GM19463 (cell line): ENCODE results near the gene TRIAP1.
"Not testable (repeated sequence)": the region's sequence is repeated elsewhere in the genome, so short reads cannot be mapped to it uniquely, and the experiment has no call there.

Experiments
- ATAC-seq: cut with Tn5 transposase; IDR thresholded peaks from one replicate; pipeline ENCODE4 v1.9.1; 2021; ENCODE audit warnings: mild to moderate bottlenecking, moderate library complexity; ENCODE audit not compliant: unreplicated experiment

Gene TRIAP1

DNA sequence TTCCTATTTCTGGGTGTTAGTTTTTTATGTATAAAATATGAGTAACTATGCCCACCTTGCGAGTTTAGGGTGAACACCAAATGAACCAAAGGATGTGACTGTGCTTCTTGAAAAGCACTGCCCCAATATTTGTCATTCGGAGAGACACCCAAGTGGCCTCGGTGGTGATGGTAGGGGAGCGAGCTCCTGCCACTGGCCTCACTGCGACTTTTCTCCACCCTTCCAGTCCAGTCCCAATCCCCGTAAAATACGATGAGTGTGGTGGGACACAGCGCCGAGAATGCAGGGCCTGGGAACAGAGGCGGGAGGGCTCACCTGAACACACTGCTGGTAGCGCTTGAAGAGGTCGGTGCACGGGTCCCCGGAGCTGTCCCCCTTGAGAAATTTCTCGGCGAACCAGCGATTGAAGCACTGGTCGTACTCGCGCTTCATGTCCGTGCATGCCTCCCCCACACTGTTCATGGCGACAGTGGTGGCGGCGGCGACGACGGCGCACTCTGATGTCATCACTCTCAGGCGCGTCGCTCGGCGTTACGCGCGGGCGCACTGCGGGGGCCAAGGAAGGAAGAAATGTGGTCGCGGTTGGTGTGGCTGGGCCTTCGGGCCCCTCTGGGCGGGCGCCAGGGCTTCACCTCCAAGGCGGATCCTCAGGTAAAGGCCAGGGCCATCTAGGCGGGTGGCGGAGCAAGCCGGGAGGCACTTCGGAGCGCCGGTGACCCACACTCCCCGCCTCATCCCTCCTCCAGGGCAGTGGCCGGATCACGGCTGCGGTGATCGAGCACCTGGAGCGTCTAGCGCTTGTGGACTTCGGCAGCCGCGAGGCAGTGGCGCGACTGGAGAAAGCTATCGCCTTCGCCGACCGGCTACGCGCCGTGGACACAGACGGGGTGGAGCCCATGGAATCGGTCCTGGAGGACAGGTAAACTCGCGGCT, at the start of gene TRIAP1, which contains the start of gene GATC:
Gene TRIAP1 (minus strand): TSS at position 474 of the 933 bp plus-strand sequence. CDS start 12 bp downstream, at position 462.
Gene GATC (plus strand): TSS at position 534 of the 933 bp plus-strand sequence. CDS start 37 bp downstream, at position 571.
- ATAC-seq: peak; percentile 91

DNA sequence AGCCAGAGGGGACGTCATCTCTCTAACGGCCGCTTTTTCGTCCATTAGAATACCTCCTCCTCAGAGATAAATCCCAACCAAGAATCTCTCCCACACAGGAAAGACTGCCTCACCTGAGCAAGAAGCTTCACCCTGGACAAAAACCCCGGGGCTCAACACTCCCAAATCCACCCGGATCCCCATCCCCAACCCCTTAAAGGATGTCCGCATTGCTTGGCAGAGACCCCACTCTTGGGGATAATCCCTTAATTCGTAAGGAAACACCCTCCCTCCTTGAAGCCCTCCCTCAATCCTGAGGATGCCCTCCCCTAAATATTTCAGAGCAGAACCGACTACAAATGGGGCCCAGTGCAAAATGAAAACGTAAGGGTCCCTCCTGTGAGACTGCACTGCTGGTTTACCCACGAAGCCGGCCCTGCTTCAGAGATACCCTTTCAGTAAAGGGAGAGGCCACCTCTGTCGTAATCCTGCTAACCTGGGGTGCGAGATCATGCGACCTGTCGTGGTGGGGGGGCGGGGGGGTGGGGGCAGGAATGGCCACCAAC, 49.1 kb upstream of the TRIAP1 start:
- peak; percentile 5 for ATAC-seq

DNA sequence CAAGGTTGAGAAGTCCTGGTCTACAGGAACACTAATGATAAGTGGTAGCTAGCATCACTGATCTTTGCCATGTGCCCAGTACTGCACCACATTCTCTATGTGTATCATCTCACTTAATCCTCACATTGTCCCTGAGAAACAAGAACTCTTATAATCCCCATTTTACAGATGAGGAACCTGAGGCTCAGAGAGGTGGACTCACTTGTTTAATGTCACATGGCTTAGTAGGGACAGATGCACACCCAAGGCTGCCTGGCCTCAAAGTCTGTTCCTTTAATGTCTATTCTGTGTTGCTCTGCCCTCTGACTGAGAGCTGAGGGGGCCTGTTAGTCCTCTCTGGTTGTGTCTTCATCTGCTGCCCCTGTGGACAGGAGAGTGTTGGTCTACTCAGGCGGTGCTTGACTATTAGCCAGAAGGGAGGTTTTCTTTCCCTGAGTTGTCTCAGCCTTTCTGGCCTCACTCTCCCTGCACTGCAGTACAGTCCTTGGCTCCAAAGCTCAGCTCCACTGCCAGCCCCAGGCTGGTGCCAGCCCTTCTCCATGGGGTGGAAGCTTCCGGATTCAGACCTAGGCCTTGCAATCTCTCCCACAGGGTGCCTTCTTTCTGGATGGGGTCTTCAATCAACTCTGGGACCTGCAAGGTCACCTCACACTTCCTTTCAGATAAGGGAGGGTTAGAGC, 44.8 kb upstream of the TRIAP1 start:
- ATAC-seq: no peak

DNA sequence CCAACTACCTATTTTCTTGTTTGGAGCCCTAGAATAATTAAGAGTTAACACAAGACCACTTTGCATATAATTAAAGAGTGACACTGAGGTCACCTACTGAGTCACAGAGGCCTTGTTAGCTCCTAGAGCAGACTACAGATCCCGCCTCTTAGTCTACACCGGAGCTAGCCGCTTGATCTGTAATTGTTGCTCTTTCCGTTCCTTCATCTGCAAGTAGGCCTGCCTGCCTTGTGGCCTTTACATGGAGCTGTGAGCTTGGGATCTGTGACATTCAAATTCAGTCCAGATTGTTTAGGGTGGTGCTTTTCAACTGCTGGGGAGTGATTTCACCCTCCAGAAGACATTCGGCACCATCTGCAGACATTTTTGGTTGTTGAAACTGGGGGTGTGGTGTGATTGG, 44.1 kb upstream of the TRIAP1 start:
- ATAC-seq: no peak

DNA sequence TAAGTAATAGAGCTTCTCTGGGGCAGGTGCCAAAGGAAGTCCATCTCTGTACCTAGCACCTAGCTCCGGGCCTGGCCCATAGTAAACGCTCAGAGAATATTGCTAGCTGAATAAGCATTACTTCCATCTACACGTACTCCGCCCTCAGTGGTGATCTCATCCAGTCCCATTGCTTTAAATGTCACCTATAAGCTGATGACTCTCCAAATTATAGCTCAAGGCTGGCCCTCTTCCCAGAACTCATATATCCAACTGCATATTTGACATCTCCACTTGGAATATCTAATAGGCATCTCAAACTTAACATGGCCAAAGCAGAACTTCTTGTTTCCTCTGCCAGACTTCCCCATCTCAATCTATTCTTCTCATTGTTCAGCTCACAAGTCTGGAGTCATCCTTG, 42.8 kb upstream of the TRIAP1 start:
- ATAC-seq: no peak

DNA sequence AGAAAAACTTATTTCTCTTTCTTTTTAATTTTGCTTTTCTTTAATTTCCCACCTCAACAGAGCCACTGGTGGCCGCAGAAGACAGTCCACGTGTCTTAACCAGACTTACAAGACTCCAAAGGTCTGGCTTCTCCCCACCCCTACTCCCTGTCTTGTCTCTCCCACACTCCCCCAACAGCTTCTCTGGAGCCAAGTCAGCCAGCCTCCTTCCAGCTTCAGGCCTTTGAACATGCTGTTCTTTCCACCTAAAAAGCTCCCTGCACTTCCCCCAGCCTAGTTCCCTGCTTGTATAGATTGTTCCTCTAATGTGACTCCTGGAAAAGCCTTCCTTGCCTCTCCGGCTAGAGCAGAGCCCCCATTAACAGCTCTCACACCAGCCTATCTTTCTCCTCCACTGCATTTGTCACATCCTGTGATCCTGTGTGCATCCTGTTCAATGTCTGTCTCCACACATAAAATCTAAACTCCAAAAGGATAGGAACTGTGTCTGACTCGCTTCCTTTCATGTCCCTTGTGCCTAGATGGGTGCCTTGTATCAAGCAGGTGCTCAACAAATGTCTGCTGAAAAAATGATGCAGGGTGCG, 42.0 kb upstream of the TRIAP1 start:
- no peak for ATAC-seq

DNA sequence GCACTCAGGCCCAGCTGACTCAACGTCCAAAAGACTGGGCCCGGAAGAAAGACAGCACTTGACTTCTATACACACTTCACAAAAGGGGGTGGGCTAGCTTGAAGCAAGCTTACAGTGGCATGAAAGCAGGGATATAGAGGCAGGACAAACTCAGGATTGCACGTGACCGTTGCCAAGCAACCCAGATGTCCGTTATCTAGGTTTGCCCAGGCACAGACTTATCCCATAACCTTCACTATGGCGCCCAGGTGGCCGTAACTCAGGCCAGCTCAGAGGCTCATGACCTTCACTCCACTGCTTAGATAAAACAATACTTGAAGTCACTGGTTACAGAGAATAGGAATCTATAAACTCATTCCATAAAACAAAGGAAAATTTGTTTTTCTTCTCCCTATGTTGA, 41.4 kb upstream of the TRIAP1 start:
- not testable (repeated sequence) for ATAC-seq

DNA sequence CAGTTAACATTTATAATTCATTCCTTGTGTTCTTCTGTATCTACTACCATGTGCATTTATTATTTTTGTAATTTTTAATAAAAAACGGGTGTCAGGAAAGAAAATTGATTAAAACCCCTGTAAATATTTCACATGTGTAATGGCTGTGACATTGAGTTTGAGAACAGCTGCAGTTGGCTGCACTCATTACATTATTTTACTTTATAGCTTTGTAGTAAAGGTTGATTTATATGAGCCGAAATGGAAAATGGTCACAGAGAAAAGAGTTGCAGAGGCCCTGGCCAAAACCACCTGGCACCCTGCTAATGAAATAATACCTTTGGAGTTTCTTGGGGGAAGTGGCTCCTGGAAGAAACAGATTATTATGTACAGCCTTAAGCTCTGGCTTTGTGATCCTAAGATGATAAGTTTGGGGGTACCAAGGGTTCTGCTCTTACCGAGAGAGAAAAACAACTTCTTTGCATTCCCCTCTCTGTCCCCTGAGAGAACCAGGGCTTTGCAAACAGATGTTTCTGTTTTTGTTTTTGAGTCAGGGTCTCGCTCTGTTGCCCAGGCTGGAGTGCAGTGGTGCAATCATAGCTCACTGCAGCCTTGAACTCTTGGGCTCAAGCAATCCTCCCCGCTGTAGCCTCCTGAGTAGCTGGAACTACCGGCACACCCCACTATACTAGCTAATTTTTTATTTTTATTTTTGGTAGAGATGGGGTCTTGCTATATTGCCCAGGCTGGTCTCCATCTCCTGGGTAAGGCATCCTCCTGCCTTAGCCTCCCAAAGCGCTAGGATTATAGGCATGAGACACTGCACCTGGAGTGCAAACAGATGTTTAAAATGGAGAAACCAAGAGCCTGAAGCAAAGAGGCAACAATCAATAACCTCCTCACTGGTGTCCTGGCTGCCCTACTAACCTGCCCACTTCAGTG, 40.0 kb upstream of the TRIAP1 start:
- no peak for ATAC-seq

DNA sequence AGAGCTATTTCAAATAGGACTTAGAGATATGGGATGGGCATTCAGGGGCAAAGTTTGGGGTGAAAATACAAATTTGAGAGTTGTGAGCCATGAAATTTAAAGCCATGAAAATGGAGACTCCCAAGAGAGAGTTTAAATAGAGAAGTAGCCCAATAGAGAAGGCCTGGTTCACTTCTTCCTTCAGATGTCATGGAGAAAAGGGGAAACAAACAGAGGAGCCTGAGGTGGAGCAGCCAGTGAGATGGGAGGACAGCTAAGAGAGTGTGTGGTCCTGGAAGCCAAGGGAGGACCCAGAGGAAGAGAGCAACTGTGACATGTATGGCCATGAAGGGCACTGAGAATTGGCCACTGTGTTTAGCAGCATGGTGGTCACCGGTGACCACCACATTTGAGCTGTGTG, 37.4 kb upstream of the TRIAP1 start:
- ATAC-seq: no peak

DNA sequence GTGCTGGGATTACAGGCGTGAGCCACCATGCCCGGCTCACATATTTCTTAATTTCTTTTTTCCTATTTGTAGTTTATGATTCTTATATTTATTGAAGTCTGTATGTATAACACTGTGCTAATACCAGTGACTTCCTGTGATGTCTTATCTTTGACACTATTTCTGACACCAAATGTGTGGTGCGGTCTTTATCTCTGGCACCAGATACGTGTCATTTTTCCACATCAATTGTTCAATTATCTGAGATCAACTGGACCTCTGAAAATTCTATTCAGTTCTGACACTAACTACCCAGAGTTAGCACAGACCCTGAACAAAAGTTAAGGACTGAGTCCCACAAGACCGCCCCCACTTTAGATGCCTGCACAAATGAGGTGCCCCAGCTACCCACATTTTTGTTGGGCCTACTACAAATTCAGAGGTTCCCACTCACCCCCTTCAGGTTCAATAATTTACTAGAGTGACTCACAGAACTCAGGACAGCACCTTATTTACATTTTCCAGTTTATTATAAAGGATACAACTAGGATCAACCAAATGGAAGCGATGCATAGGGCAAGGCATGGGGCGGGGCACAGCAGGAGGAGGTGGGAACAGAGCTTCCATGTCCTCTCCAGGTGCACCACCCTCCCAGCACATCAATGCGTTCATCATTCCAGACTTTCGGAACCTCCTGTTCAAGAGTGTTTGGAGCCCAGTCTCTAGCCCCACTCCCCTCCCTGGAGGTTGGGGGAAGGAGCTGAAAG, 35.0 kb upstream of the TRIAP1 start:
- no peak for ATAC-seq

DNA sequence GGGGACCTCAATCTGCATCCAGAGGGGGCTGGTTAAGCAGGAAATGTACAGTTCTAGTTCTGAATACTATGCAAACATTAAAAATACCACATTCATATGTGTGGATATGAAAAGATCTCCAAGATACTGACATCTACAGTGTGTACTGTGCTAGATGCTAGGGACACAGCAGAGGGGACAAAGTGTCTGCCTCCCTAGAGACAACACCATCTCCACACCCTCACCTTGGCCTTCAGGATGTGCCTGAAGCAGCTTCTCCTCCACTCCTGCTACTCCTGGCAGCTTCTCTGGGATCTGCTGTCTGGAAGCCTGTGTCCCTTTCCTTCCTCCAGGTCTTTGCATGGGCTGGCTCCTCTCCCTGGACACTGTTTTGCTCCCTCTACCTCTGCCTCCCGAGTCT, 34.0 kb upstream of the TRIAP1 start:
- no peak for ATAC-seq

DNA sequence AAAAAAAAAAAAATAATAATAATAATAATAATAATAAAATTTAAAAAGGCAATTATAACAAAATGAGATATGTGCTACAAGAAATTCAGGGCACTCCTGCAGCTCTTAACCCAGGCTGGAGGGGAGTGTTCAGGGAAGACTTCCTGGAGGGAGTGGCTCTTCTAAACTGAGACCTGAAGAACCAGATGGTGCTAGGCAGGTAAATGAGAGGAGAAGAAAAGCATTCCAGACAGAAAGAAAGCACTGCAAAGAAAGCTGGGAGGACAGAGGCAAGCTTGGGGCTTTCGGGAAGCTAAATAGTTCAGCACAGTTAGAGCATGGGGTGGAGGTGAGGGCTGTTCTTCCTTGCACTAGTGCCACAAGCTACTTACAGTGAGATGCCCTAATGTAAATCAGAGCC, 33.3 kb upstream of the TRIAP1 start:
- no peak for ATAC-seq

DNA sequence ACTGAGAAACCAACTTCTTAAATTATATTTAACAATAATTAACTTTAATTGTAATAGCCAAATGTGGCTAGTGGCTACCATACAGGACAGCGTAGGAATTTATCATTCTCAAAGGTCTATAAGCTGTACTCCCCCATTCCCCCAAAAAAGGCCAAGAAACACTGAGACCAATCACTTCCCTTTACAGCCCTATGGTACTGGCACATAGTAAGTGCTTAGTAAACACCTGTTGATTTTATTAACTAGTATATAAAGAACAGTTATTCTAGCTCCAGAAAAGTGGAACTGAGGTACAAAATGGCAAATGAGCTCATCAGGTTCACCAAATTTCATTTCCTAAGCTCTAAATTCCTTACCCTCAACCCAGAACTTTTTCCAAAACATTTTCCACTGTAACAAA, 29.5 kb upstream of the TRIAP1 start:
- ATAC-seq: no peak

DNA sequence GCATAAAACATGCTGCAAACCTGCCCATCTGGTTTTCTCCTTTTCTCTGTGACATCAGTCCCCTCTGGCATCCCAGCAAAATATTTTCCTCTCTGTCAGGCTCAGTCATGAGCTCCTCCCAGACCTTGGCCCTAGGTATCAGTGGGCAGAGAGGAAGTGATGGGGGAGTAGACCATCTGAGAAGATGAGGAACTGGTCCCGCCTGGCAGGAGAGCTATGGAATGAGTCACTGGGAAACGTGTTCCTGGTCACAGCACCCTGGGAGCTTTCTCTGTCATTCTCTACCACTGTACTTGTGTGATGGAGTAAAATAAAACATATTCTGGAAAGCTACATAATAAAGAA, 28.4 kb upstream of the TRIAP1 start:
- ATAC-seq: no peak

DNA sequence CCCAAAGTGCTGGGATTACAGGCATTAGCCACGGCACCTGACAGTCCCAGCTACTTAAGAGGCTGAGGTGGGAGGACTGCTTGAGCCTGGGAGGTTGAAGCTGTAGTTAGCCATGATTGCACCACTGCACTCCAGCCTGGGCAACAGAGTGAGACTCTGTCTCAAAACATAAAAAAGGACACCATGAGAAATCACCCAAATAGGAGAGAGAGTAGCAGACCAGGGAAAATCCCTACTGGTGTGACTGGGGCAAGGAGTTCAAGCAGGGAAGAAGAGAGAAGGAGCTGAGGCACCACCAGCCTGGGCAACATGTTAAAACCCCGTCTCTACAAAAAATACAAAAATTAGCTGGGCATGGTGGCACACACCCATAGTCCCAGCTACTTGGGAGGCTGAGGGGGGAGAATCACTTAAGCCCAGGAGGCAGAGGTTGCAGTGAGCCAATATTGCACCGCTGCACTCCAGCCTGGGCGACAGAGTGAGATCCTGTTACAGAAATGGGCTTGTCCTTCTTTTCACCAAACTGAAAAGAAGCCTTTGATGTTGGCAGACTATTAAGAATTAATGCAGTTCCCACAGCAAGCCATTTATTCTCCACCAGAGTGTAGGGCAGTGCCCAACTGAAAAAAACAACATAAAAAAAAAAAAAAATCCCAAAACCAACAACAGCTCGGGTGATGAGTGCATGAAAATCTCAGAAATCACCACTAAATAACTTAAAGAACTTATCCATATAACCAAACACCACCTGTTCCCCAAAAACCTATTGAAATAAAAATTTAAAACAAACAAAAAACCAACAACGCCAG, 27.8 kb upstream of the TRIAP1 start:
- ATAC-seq: no peak

DNA sequence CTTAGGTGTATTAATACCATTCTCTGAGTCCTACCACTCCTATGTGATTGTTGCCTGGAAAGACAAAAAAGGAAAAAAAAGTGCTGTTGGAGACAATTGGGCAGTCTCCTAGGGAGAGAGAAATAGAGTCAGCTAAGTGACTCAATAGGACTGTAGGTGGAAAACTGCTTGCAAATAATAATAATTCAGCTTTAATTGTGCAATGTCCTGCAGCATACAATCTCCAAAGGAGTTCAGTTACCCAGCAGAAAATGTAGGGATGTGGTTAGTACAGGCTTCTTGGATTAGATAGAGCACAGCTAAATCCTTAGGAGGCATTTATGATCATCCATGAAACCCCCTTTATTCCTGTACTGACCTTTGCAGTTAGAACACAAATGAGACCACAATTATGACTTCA, 26.3 kb upstream of the TRIAP1 start:
- ATAC-seq: no peak

DNA sequence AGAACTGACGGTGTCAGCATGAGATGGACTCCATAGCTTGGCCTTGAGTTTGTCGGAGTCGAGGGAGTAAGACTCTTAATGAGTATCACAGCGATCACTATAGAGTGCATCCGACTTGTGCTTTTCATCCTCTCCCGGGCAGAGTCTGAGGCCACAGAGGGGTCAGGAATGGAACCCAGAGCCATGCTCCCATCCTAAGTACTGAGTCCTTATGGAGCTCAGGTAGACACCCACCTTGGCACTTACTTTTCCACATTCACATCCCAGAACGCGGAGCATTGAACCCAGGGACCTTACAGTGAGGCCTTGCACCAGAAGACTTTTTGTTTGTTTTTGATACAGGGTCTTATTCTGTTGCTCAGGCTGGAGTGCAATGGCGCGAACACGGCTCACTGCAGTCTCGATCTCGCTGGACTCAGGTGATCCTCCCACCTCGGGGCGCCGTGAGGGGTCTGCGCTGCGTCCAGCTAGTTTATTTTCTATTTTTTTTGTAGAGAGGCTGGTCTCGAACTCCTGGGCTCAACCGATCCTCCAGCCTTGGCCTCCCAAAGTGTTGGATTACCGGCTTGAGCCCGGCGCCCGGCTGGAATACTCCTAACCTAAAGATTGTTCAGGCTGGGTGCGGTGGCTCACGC, 24.1 kb upstream of the TRIAP1 start:
- no peak for ATAC-seq

DNA sequence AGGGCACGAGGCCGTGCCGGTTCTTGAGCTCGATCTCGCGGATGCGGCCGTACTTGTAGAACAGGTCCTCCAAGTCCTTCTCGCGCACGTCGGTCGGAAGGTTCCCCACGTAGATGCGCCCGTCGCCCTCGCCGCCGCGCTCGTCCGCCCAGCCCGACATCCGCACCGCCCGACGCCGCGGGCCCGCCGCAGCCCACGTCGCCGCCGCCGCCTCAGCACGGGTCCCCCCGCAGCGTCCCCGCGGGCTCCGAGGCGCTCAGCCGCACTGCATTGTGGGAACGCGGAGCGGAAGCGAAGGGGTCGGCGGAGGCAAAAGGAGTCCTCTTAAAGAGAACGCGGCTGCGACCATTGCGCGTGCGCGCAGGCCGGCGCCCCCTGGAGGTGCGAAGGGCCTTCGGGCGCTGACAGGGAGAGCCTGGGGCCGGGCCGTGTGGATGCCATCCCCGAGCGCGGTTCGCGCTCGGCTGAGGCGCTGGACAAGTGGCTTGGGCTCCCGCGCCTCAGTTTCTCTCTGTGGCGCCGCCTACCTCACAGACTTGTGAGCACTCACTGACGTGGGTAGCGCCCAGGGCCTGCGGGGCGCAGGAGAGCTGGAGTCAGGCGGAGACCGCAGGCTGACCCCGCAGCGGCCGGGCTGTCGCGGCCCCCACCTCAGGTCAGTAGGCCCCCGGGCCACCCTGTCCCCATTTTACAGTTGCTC, 23.4 kb upstream of the TRIAP1 start, which contains the start of gene SRSF9:
Gene SRSF9 (minus strand): TSS at position 299 of the 700 bp plus-strand sequence. CDS start 139 bp downstream, at position 160.
- peak; percentile 86 for ATAC-seq
